Activated CD8-positive, alpha-beta T cell treated with anti-CD3 and anti-CD28 coated beads, Interleukin-2, amount 10 ng/mL, durations not matched to agents 7 days and 5 days (primary cell): ENCODE measurements around the gene CCDC188. TPM values are rescaled to one million over a fixed set of nuclear protein-coding genes. Genes with fewer than 3 reads are reported as not detected.

Experiments
- ATAC-seq: fragments of 150-1000 bp; cut with Tn5 transposase; one replicate; pipeline ENCODE4 v1.10.0; 2021; ENCODE audit warnings: moderate library complexity
- CTCF ChIA-PET: fragments of 350-600 bp; sonication (Branson Sonifier 250); formaldehyde crosslinking; loops from one replicate; lab custom pipeline; 2021; ENCODE audit warnings: antibody characterized with exemption; lab: Charles Lee
- POLR2A ChIA-PET: fragments of 350-600 bp; sonication (Branson Sonifier 250); formaldehyde crosslinking; loops from one replicate; lab custom pipeline; 2021; ENCODE audit warnings: antibody characterized with exemption; lab: Charles Lee
- DNase-seq: peaks from one replicate; pipeline ENCODE4 v3.0.0-alpha.2; 2020
- H3K27ac Mint-ChIP-seq: one replicate; pipeline ENCODE4 v1.8.0; 2021; ENCODE audit warnings: mild to moderate bottlenecking, mixed read lengths
- H3K27me3 Mint-ChIP-seq: one replicate; pipeline ENCODE4 v1.8.0; 2021; ENCODE audit warnings: low read depth, mixed read lengths
- H3K36me3 Mint-ChIP-seq: one replicate; pipeline ENCODE4 v1.8.0; 2021; ENCODE audit warnings: low read depth, mixed read lengths
- H3K4me1 Mint-ChIP-seq: one replicate; pipeline ENCODE4 v1.8.0; 2021; ENCODE audit warnings: low read depth, mixed read lengths
- H3K4me3 Mint-ChIP-seq: one replicate; pipeline ENCODE4 v1.8.0; 2021; ENCODE audit warnings: mild to moderate bottlenecking, mixed read lengths
- H3K9me3 Mint-ChIP-seq: one replicate; pipeline ENCODE4 v1.8.0; 2022; ENCODE audit warnings: mixed read lengths; ENCODE audit not compliant: insufficient read depth
- total RNA-seq, 2 experiments: library from RNA; stranded (reverse); gene quantifications; one replicate each; pipeline ENCODE4 v1.2.3, GENCODE V29; 2021

CCDC188 gene
- total RNA-seq: not detected

- ChIA-PET POLR2A (no interaction called here), CTCF (no interaction called here)
- H3K4me1 Mint-ChIP-seq: peaks cover 13% of the 10 kb centered on the region
- no peaks in the 10 kb centered on the region for H3K9me3 Mint-ChIP-seq
- DNase-seq: no peak
- no peak within 1 kb of the TSS for H3K27ac Mint-ChIP-seq
- no peak for ATAC-seq
- no peaks in the 10 kb centered on the region for H3K36me3 Mint-ChIP-seq
- no peak within 1 kb of the TSS for H3K4me3 Mint-ChIP-seq
- no peaks in the 10 kb centered on the region for H3K27me3 Mint-ChIP-seq
Observed at GRCh38 chr22:20150381-20151275, at the start of gene CCDC188. Gene CCDC188, minus strand, starts transcription at chr22:20151055. Its CDS starts 69 bp downstream, at chr22:20150986.

- POLR2A ChIA-PET: no interaction called here
- no peaks in the 10 kb centered on the region for H3K9me3 Mint-ChIP-seq
- no peaks in the 10 kb centered on the region for H3K4me1 Mint-ChIP-seq
- CTCF ChIA-PET: no interaction called here
- DNase-seq: no peak
- no peak for ATAC-seq
- H3K27me3 Mint-ChIP-seq: no peaks in the 10 kb centered on the region
- no peak overlapping the region for H3K4me3 Mint-ChIP-seq
- H3K36me3 Mint-ChIP-seq: no peaks in the 10 kb centered on the region
- H3K27ac Mint-ChIP-seq: no peak overlapping the region
Observed at GRCh38 chr22:20199906-20200305, 49.1 kb upstream of the CCDC188 start.

GRCh38 chr22:20199413-20199842, 48.6 kb upstream of the CCDC188 start:
- Mint-ChIP-seq H3K4me3 (no peak overlapping the region), H3K27me3 (no peaks in the 10 kb centered on the region), H3K27ac (no peak overlapping the region), H3K4me1 (no peaks in the 10 kb centered on the region), H3K36me3 (no peaks in the 10 kb centered on the region), H3K9me3 (no peaks in the 10 kb centered on the region)
- POLR2A ChIA-PET: no interaction called here
- no peak for DNase-seq
- CTCF ChIA-PET: no interaction called here
- ATAC-seq: no peak

GRCh38 chr22:20198557-20199319, 47.9 kb upstream of the CCDC188 start:
- H3K36me3 Mint-ChIP-seq: no peaks in the 10 kb centered on the region
- H3K27ac Mint-ChIP-seq: no peak overlapping the region
- no peaks in the 10 kb centered on the region for H3K27me3 Mint-ChIP-seq
- H3K9me3 Mint-ChIP-seq: no peaks in the 10 kb centered on the region
- H3K4me3 Mint-ChIP-seq: no peak overlapping the region
- ATAC-seq (no peak), DNase-seq (no peak)
- CTCF ChIA-PET: no interaction called here
- no peaks in the 10 kb centered on the region for H3K4me1 Mint-ChIP-seq
- POLR2A ChIA-PET: no interaction called here

- Mint-ChIP-seq H3K27ac (no peak overlapping the region), H3K9me3 (no peaks in the 10 kb centered on the region), H3K27me3 (no peaks in the 10 kb centered on the region), H3K36me3 (no peaks in the 10 kb centered on the region), H3K4me1 (no peaks in the 10 kb centered on the region), H3K4me3 (no peak overlapping the region)
- ATAC-seq (no peak), DNase-seq (no peak)
- ChIA-PET POLR2A (no interaction called here), CTCF (no interaction called here)
Observed at GRCh38 chr22:20197407-20198030, 46.7 kb upstream of the CCDC188 start.

GRCh38 chr22:20196094-20196842, 45.4 kb upstream of the CCDC188 start:
- ChIA-PET CTCF (no interaction called here), POLR2A (no interaction called here)
- DNase-seq (no peak), ATAC-seq (no peak)
- H3K9me3 Mint-ChIP-seq: no peaks in the 10 kb centered on the region
- H3K27ac Mint-ChIP-seq: no peak overlapping the region
- H3K4me1 Mint-ChIP-seq: no peaks in the 10 kb centered on the region
- no peak overlapping the region for H3K4me3 Mint-ChIP-seq
- H3K27me3 Mint-ChIP-seq: no peaks in the 10 kb centered on the region
- H3K36me3 Mint-ChIP-seq: no peaks in the 10 kb centered on the region

GRCh38 chr22:20194681-20195593, 44.1 kb upstream of the CCDC188 start:
- DNase-seq: no peak

GRCh38 chr22:20193761-20194494, 43.1 kb upstream of the CCDC188 start:
- ChIA-PET POLR2A (no interaction called here), CTCF (no interaction called here)
- Mint-ChIP-seq H3K27ac (no peak overlapping the region), H3K4me3 (no peak overlapping the region), H3K36me3 (no peaks in the 10 kb centered on the region), H3K27me3 (no peaks in the 10 kb centered on the region), H3K4me1 (no peaks in the 10 kb centered on the region), H3K9me3 (no peaks in the 10 kb centered on the region)
- no peak for DNase-seq
- no peak for ATAC-seq

More at GRCh38 chr22:20194681-20195593, 44.1 kb upstream of the CCDC188 start:
- H3K9me3 Mint-ChIP-seq: no peaks in the 10 kb centered on the region
- POLR2A ChIA-PET: no interaction called here
- no peaks in the 10 kb centered on the region for H3K36me3 Mint-ChIP-seq
- no peak overlapping the region for H3K27ac Mint-ChIP-seq
- no peak for ATAC-seq
- no peak overlapping the region for H3K4me3 Mint-ChIP-seq
- no peaks in the 10 kb centered on the region for H3K27me3 Mint-ChIP-seq
- no peaks in the 10 kb centered on the region for H3K4me1 Mint-ChIP-seq
- CTCF ChIA-PET: no interaction called here

GRCh38 chr22:20192972-20193760, 42.3 kb upstream of the CCDC188 start:
- no peaks in the 10 kb centered on the region for H3K9me3 Mint-ChIP-seq
- CTCF ChIA-PET: no interaction called here

More at GRCh38 chr22:20192972-20193760, 42.3 kb upstream of the CCDC188 start:
- Mint-ChIP-seq H3K4me3 (no peak overlapping the region), H3K36me3 (no peaks in the 10 kb centered on the region), H3K27ac (no peak overlapping the region), H3K4me1 (no peaks in the 10 kb centered on the region), H3K27me3 (no peaks in the 10 kb centered on the region)
- POLR2A ChIA-PET: no interaction called here
- DNase-seq (no peak), ATAC-seq (no peak)
